A673 (cell line): ENCODE results near the gene ZNF445. TPM values are rescaled to one million over a fixed set of nuclear protein-coding genes. Genes with fewer than 3 reads are reported as not detected.
"Not testable (repeated sequence)": the region's sequence is repeated elsewhere in the genome, so short reads cannot be mapped to it uniquely, and the experiment has no call there.

Experiments used
- BruUV-seq: library from RNA; stranded (reverse); fragments of 400-500 nt; replicated peaks from 2 replicates; lab custom pipeline; 2021; lab: Mats Ljungman, UMichigan
- CTCF ChIA-PET: fragments of 300-600 bp; sonication (Branson Sonifier 250); formaldehyde crosslinking; loops from one replicate; lab custom pipeline; 2022; ENCODE audit warnings: antibody characterized with exemption; lab: Charles Lee
- POLR2A ChIA-PET: fragments of 300-600 bp; sonication (Branson Sonifier 250); formaldehyde crosslinking; loops from one replicate; lab custom pipeline; 2022; ENCODE audit warnings: antibody characterized with exemption; ENCODE audit not compliant: low non-redundant PET; lab: Charles Lee
- DNase-seq: peaks from one replicate; pipeline ENCODE4 v3.0.0-alpha.2; 2015; ENCODE audit warnings: low spot score
- H3K27ac ChIP-seq: fragments of 200-600 bp; sonication (generic); 2 replicates; pipeline ENCODE4 v1.5.1; 2016; ENCODE audit warnings: mixed run types, low read depth, mild to moderate bottlenecking, mixed read lengths, antibody characterized with exemption, low read length; ENCODE audit not compliant: poor library complexity, severe bottlenecking
- H3K27me3 ChIP-seq: fragments of 200-600 bp; sonication (generic); replicated peaks from 2 replicates; pipeline ENCODE4 v1.6.1; 2017; ENCODE audit warnings: mixed run types, low read depth, mild to moderate bottlenecking, mixed read lengths, antibody characterized with exemption, low read length; ENCODE audit not compliant: insufficient read depth, poor library complexity
- H3K36me3 ChIP-seq: fragments of 200-600 bp; sonication (generic); 2 replicates; pipeline ENCODE4 v1.6.1; 2016; ENCODE audit warnings: mixed run types, mild to moderate bottlenecking, mixed read lengths, antibody characterized with exemption, low read length; ENCODE audit not compliant: insufficient read depth, poor library complexity, severe bottlenecking
- H3K4me1 ChIP-seq: fragments of 200-600 bp; sonication (generic); 2 replicates; pipeline ENCODE4 v1.6.1; 2017; ENCODE audit warnings: mixed run types, mild to moderate bottlenecking, mixed read lengths, antibody characterized with exemption, low read length; ENCODE audit not compliant: insufficient read depth, poor library complexity, severe bottlenecking
- H3K4me3 ChIP-seq: fragments of 200-600 bp; sonication (generic); 2 replicates; pipeline ENCODE4 v1.5.1; 2016; ENCODE audit warnings: low read depth, mixed run types, mild to moderate bottlenecking, mixed read lengths, low read length; ENCODE audit not compliant: poor library complexity, severe bottlenecking
- H3K9me3 ChIP-seq: fragments of 200-600 bp; sonication (generic); 2 replicates; pipeline ENCODE4 v1.6.1; 2016; ENCODE audit warnings: mixed run types, low read depth, mild to moderate bottlenecking, mixed read lengths, antibody characterized with exemption, low read length; ENCODE audit not compliant: poor library complexity, severe bottlenecking
- EZH2 ChIP-seq: fragments of 200-600 bp; sonication (generic); IDR thresholded peaks from 2 replicates; pipeline ENCODE4 v1.6.1; 2017; ENCODE audit warnings: borderline replicate concordance, low read depth, mild to moderate bottlenecking, mixed read lengths, antibody characterized with exemption, low read length; ENCODE audit not compliant: poor library complexity, severe bottlenecking
- intact Hi-C: fragments of 100-400 bp; cut with micrococcal nuclease; formaldehyde crosslinking; loops from one replicate; pipeline ENCODE4 v1.10.0; 2022; ENCODE audit not compliant: unreplicated experiment
- total RNA-seq: library from RNA; stranded (reverse); gene quantifications from 2 replicates; pipeline ENCODE4 v1.2.3, GENCODE V29; 2021
- TF ChIP-seq, protein P1 (sequence below): fragments of 300-800, 200-600 bp; sonication (generic); conservative IDR thresholded peaks from 2 replicates; pipeline ENCODE4 v1.5.1; 2017; ENCODE audit warnings: low read depth, mild to moderate bottlenecking, antibody characterized with exemption, low read length, moderate library complexity, mixed read lengths

ZNF445 gene
- total RNA-seq, 1 experiment from 2014 or later, result 18.6 TPM

DNA sequence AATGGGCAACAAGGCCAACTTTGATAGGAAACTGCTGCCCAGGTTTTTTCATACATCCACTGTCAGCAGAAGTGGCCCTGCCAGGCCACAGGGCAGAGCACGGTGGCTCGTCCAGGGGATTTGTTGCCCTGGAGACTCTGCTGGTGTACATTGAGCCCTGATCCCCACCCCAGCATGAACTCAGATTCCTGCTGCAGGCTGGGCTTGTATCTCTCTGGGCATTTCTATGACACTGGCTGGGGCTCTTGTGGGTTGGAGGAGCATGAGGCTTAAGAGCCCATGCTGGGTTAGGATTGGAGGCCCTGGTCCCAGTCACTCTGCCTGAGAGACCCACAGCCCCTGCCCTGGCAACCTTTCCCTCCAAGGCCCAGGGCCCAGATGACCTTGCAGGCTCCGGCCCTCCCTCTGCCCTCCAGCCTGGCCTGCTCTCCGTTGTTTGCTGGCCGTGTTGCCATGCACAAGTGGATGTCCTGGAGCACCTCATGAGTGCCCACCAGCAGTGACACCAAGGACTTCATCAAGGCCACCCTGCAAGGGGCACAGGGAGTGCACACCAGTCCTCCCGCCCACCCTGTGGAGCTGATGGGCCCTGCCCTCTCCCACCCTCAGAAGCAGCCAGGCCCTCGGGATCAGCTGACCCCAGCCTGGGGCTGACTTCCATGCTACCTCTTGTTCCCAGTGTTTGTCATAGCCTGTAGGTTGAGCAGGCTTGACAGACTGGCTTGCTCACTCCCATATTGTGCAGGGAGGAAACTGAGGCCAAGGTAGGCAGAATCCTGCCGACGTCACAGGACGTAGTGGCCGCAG, 58.2 kb downstream of the ZNF445 start:
- Histone ChIP-seq H3K4me3 (no peak overlapping the region), H3K9me3 (no peaks in the 10 kb centered on the region), H3K36me3 (no peaks in the 10 kb centered on the region), H3K4me1 (no peaks in the 10 kb centered on the region), H3K27ac (no peak overlapping the region), H3K27me3 (no peaks in the 10 kb centered on the region)
- BruUV-seq, result no TSS peak
- ChIA-PET CTCF (no interaction called here), POLR2A (no interaction called here)
- DNase-seq, result no peak
- intact Hi-C loops, result no loop called here
- no peak for TF ChIP-seq EZH2
- TF ChIP-seq, protein P1, sequence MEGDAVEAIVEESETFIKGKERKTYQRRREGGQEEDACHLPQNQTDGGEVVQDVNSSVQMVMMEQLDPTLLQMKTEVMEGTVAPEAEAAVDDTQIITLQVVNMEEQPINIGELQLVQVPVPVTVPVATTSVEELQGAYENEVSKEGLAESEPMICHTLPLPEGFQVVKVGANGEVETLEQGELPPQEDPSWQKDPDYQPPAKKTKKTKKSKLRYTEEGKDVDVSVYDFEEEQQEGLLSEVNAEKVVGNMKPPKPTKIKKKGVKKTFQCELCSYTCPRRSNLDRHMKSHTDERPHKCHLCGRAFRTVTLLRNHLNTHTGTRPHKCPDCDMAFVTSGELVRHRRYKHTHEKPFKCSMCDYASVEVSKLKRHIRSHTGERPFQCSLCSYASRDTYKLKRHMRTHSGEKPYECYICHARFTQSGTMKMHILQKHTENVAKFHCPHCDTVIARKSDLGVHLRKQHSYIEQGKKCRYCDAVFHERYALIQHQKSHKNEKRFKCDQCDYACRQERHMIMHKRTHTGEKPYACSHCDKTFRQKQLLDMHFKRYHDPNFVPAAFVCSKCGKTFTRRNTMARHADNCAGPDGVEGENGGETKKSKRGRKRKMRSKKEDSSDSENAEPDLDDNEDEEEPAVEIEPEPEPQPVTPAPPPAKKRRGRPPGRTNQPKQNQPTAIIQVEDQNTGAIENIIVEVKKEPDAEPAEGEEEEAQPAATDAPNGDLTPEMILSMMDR, result no peak

DNA sequence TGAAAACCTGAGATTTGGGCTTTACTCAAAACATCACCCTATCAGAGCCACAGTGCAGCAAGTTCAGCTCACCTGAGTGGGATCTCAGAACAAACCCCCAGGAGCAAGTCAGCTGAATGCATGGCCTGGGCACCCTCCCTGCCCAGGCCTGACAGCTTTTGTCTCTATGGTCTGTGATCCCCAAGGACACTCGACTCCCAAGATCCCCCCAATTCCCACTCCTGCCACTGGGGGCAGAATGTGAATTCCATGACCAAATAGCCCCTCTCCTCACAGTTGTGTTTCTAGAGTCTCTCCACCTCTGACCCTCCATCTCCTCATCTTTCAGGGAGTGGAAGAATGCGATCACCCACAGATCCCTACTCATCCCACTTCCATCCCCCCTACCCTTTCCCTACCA, 58.9 kb downstream of the ZNF445 start:
- DNase-seq, result no peak
- CTCF ChIA-PET, result no interaction called here
- Histone ChIP-seq H3K4me3 (no peak overlapping the region), H3K36me3 (no peaks in the 10 kb centered on the region), H3K27ac (no peak overlapping the region), H3K4me1 (no peaks in the 10 kb centered on the region), H3K9me3 (no peaks in the 10 kb centered on the region), H3K27me3 (no peaks in the 10 kb centered on the region)
- no TSS peak for BruUV-seq
- POLR2A ChIA-PET, result no interaction called here
- intact Hi-C loops, result no loop called here
- TF ChIP-seq, protein P1, result peak; percentile 24
- no peak for TF ChIP-seq EZH2

DNA sequence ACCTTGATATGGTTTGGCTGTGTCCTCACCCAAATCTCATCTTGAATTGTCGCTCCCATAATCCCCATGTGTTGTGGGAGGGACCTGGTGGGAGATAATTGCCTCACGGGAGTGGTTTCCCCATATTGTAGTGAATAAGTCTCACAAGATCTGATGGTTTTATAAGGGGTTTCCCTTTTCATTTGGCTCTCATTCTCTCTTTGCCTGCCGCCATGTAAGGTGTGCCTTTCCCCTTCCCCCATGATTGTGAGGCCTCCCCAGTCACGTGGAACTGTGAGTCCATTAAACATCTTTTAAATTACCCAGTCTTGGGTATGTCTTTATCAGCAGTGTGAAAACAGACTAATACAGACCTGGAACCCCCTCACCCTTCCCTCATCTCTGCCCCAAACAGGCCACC, 59.4 kb downstream of the ZNF445 start:
- intact Hi-C loops, POLR2A ChIA-PET, H3K27me3 ChIP-seq, BruUV-seq, H3K9me3 ChIP-seq, H3K4me1 ChIP-seq, CTCF ChIA-PET, DNase-seq, H3K4me3 ChIP-seq, H3K27ac ChIP-seq, H3K36me3 ChIP-seq: not testable (repeated sequence)
